ENCODE measurements around the gene OSM.

Gene OSM

GRCh38 chr22:30266445-30267381, at the start of gene OSM:
Gene OSM, minus strand, starts transcription at chr22:30266851. Its CDS starts 52 bp downstream, at chr22:30266799.
- TF ChIP-seq EZH2 (IDR thresholded peaks at IDR 0.05; ENCODE audit: borderline replicate concordance, low read length) (no peak), CTCF (IDR thresholded peaks at IDR 0.05; ENCODE audit: low read length) (no peak)
- no peaks in the 10 kb centered on the region for H3K9me3 ChIP-seq (ENCODE audit: low read length)
- H3K36me3 ChIP-seq (ENCODE audit: insufficient read depth, low read length): no peaks in the 10 kb centered on the region
- H3K27ac ChIP-seq (ENCODE audit: low read depth, low read length, poor library complexity, severe bottlenecking): no peak within 1 kb of the TSS
- peak within 1 kb of the TSS; percentile 65 for H3K4me3 ChIP-seq (ENCODE audit: low read depth, low read length, poor library complexity, severe bottlenecking)
- H3K79me2 ChIP-seq (ENCODE audit: insufficient read depth, low read length): no peaks in the 10 kb centered on the region
- H4K20me1 ChIP-seq (ENCODE audit: insufficient read depth, low read length): no peaks in the 10 kb centered on the region
- peak within 1 kb of the TSS; percentile 73 for H3K9ac ChIP-seq (ENCODE audit: low read length)
- H3F3A ChIP-seq (ENCODE audit: insufficient read depth, low read length): no peaks in the 10 kb centered on the region
- no peaks in the 10 kb centered on the region for H3K9me2 ChIP-seq (ENCODE audit: low read depth, low read length)
- no peaks in the 10 kb centered on the region for H3K27me3 ChIP-seq (ENCODE audit: insufficient read depth, low read length)
- peaks cover 17% of the 10 kb centered on the region for H3K4me1 ChIP-seq (ENCODE audit: insufficient read depth, low read length, severe bottlenecking)
- H3K4me2 ChIP-seq (ENCODE audit: low read length): peak within 1 kb of the TSS; percentile 81
- no peak within 1 kb of the TSS for H2AFZ ChIP-seq (ENCODE audit: low read length)

- H3K79me2 ChIP-seq (ENCODE audit: insufficient read depth, low read length): no peaks in the 10 kb centered on the region
- H3K9me3 ChIP-seq (ENCODE audit: low read length): no peaks in the 10 kb centered on the region
- H3K9ac ChIP-seq (ENCODE audit: low read length): no peak overlapping the region
- H3F3A ChIP-seq (ENCODE audit: insufficient read depth, low read length): no peaks in the 10 kb centered on the region
- H4K20me1 ChIP-seq (ENCODE audit: insufficient read depth, low read length): no peaks in the 10 kb centered on the region
- H3K27me3 ChIP-seq (ENCODE audit: insufficient read depth, low read length): no peaks in the 10 kb centered on the region
- H3K27ac ChIP-seq (ENCODE audit: low read depth, low read length, poor library complexity, severe bottlenecking): no peak overlapping the region
- no peak for TF ChIP-seq CTCF (IDR thresholded peaks at IDR 0.05; ENCODE audit: low read length)
- TF ChIP-seq EZH2 (IDR thresholded peaks at IDR 0.05; ENCODE audit: borderline replicate concordance, low read length): no peak
- peaks cover 5% of the 10 kb centered on the region for H3K4me1 ChIP-seq (ENCODE audit: insufficient read depth, low read length, severe bottlenecking)
- H3K9me2 ChIP-seq (ENCODE audit: low read depth, low read length): no peaks in the 10 kb centered on the region
- H2AFZ ChIP-seq (ENCODE audit: low read length): no peak overlapping the region
- peaks cover 4% of the 10 kb centered on the region; the same call in 1 of the 2 replicates for H3K36me3 ChIP-seq (ENCODE audit: insufficient read depth, low read length)
- H3K4me2 ChIP-seq (ENCODE audit: low read length): no peak overlapping the region
- H3K4me3 ChIP-seq (ENCODE audit: low read depth, low read length, poor library complexity, severe bottlenecking): no peak overlapping the region
These were observed 49.4 kb upstream of the OSM start for GRCh38 chr22:30315962-30316576.

- Histone ChIP-seq H3K4me2 (ENCODE audit: low read length) (no peak overlapping the region), H3K27ac (ENCODE audit: low read depth, low read length, poor library complexity, severe bottlenecking) (no peak overlapping the region), H3K36me3 (ENCODE audit: insufficient read depth, low read length) (peaks cover 4% of the 10 kb centered on the region; the same call in 1 of the 2 replicates), H3K79me2 (ENCODE audit: insufficient read depth, low read length) (no peaks in the 10 kb centered on the region), H3K9ac (ENCODE audit: low read length) (no peak overlapping the region), H3K4me1 (ENCODE audit: insufficient read depth, low read length, severe bottlenecking) (peaks cover 17% of the 10 kb centered on the region), H3K9me3 (ENCODE audit: low read length) (no peaks in the 10 kb centered on the region), H3F3A (ENCODE audit: insufficient read depth, low read length) (no peaks in the 10 kb centered on the region), H4K20me1 (ENCODE audit: insufficient read depth, low read length) (no peaks in the 10 kb centered on the region), H3K4me3 (ENCODE audit: low read depth, low read length, poor library complexity, severe bottlenecking) (no peak overlapping the region), H3K27me3 (ENCODE audit: insufficient read depth, low read length) (no peaks in the 10 kb centered on the region), H3K9me2 (ENCODE audit: low read depth, low read length) (no peaks in the 10 kb centered on the region), H2AFZ (ENCODE audit: low read length) (no peak overlapping the region)
- no peak for TF ChIP-seq CTCF (IDR thresholded peaks at IDR 0.05; ENCODE audit: low read length)
- no peak for TF ChIP-seq EZH2 (IDR thresholded peaks at IDR 0.05; ENCODE audit: borderline replicate concordance, low read length)
These were observed 48.3 kb upstream of the OSM start for GRCh38 chr22:30314915-30315314.
